Measurements from ENCODE around the gene ST3GAL2. TPM values are rescaled to one million over a fixed set of nuclear protein-coding genes. Genes with fewer than 3 reads are reported as not detected.
"Not testable (repeated sequence)": the region's sequence is repeated elsewhere in the genome, so short reads cannot be mapped to it uniquely, and the experiment has no call there.

ST3GAL2 gene
- total RNA-seq, 1 experiment from 2014 or later: 49.4 TPM

DNA sequence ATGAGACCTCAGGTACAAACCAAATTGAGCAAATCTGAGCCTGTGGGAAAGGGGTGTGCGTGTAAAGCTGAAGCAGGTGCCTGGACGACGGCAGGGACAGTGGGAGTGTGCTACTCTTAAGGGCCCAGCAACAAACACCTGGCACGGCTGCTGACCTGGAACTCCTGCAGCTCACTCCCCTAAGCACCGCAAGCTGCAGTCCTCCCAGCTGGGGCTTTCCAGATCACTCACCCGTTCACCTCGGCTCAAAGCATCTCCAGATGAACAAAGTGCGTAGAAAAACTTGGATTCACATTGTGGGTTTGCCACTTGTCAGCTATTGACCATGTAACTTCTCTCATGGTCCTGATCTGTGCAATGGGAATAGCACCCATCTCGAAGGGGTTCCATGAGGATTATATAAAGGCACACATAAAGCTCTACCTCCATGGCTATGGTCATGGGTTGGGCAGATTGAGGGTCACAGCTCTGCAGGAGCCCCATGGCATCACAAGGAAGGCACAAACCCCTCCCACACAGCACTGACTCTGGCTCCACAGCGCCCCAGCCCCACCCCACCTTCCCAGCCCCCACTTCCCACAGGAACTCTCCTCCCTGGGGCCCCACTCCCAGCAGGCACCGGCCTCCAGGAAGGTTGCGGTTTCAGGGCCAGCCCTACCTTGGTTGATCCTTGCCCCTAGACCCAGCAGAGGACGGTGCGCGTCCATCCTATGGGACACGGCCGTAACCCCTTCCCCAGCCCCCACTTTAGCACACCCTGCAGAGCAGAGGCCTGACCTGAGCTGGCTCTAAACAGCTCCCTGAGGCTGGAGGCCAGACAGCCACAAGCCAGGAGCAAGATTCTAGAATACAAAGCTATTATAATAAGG is 21.9 kb downstream of the ST3GAL2 start:
- no peak overlapping the region for H3K4me3 Mint-ChIP-seq
- no peaks in the 10 kb centered on the region for H3K9me3 Mint-ChIP-seq
- peaks cover 59% of the 10 kb centered on the region for H3K4me1 Mint-ChIP-seq
- peak overlapping the region; percentile 79; the same call in 1 of the 2 replicates for H3K27ac Mint-ChIP-seq
- DNase-seq (ENCODE audit: low spot score): no peak
- ChIA-PET CTCF (interaction anchor here (0.9 to 2.6 kb wide), 6 partner anchors 9 to 55 kb away, joined by 3 to 17 read pairs (median 4); no protein-coding TSS in a partner anchor), POLR2A (interaction anchor here (0.6 to 1.0 kb wide), 3 partner anchors 9 to 37 kb away, joined by 3 to 6 read pairs (median 3); no protein-coding TSS in a partner anchor)
- TF ChIP-seq, protein P1, sequence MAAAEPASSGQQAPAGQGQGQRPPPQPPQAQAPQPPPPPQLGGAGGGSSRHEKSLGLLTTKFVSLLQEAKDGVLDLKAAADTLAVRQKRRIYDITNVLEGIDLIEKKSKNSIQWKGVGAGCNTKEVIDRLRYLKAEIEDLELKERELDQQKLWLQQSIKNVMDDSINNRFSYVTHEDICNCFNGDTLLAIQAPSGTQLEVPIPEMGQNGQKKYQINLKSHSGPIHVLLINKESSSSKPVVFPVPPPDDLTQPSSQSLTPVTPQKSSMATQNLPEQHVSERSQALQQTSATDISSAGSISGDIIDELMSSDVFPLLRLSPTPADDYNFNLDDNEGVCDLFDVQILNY (CRISPR knock-in tag; IDR thresholded peaks at IDR 0.05): no peak
- TF ChIP-seq ATF2 (CRISPR knock-in tag; IDR thresholded peaks at IDR 0.05; ENCODE audit: borderline replicate concordance, low read depth): no peak
- TF ChIP-seq CBFB (CRISPR knock-in tag; IDR thresholded peaks at IDR 0.05; ENCODE audit: low read depth): no peak
- H3K36me3 Mint-ChIP-seq: no peaks in the 10 kb centered on the region; the same call in 1 of the 2 replicates
- no peaks in the 10 kb centered on the region for H3K27me3 Mint-ChIP-seq (ENCODE audit: low read depth)
- no peak for ATAC-seq

DNA sequence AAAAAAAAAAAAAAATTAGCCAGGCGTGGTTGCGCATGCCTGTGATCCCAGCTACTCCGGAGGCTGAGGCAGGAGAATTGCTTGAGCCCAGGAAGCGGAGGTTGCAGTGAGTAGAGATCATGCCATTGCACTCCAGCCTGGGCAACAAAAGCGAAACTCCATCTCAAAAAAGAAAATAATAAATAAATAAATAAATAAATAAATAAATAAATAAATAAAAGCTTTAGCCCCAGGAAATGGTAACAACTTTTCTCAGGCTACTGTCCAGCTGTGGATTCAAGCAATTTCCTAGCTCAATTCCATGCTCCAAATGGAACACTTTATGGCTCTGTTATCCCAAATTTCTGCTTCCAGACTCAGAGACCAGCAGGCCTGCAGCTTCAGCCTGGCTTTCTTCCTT is 25.3 kb downstream of the ST3GAL2 start:
- H3K27me3 Mint-ChIP-seq (ENCODE audit: low read depth); H3K36me3 Mint-ChIP-seq; DNase-seq (ENCODE audit: low spot score); ATAC-seq; H3K27ac Mint-ChIP-seq; H3K4me3 Mint-ChIP-seq; H3K9me3 Mint-ChIP-seq; POLR2A ChIA-PET: not testable (repeated sequence)
- CTCF ChIA-PET: interaction anchor here (0.6 to 1.0 kb wide), 5 partner anchors 13 to 1113 kb away, joined by 3 read pairs; no protein-coding TSS in a partner anchor
- peaks cover 30% of the 10 kb centered on the region for H3K4me1 Mint-ChIP-seq

- H3K9me3 Mint-ChIP-seq: no peaks in the 10 kb centered on the region
- H3K4me3 Mint-ChIP-seq: no peak overlapping the region
- TF ChIP-seq FOXK1 (CRISPR knock-in tag; IDR thresholded peaks at IDR 0.05): no peak
- TF ChIP-seq, protein P2, sequence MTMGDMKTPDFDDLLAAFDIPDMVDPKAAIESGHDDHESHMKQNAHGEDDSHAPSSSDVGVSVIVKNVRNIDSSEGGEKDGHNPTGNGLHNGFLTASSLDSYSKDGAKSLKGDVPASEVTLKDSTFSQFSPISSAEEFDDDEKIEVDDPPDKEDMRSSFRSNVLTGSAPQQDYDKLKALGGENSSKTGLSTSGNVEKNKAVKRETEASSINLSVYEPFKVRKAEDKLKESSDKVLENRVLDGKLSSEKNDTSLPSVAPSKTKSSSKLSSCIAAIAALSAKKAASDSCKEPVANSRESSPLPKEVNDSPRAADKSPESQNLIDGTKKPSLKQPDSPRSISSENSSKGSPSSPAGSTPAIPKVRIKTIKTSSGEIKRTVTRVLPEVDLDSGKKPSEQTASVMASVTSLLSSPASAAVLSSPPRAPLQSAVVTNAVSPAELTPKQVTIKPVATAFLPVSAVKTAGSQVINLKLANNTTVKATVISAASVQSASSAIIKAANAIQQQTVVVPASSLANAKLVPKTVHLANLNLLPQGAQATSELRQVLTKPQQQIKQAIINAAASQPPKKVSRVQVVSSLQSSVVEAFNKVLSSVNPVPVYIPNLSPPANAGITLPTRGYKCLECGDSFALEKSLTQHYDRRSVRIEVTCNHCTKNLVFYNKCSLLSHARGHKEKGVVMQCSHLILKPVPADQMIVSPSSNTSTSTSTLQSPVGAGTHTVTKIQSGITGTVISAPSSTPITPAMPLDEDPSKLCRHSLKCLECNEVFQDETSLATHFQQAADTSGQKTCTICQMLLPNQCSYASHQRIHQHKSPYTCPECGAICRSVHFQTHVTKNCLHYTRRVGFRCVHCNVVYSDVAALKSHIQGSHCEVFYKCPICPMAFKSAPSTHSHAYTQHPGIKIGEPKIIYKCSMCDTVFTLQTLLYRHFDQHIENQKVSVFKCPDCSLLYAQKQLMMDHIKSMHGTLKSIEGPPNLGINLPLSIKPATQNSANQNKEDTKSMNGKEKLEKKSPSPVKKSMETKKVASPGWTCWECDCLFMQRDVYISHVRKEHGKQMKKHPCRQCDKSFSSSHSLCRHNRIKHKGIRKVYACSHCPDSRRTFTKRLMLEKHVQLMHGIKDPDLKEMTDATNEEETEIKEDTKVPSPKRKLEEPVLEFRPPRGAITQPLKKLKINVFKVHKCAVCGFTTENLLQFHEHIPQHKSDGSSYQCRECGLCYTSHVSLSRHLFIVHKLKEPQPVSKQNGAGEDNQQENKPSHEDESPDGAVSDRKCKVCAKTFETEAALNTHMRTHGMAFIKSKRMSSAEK (CRISPR knock-in tag; IDR thresholded peaks at IDR 0.05; ENCODE audit: borderline replicate concordance): no peak
- TF ChIP-seq NR3C1 (CRISPR knock-in tag; conservative IDR thresholded peaks at IDR 0.05; ENCODE audit: low read depth): no peak
- TF ChIP-seq OVOL2 (CRISPR knock-in tag; IDR thresholded peaks at IDR 0.05; ENCODE audit: borderline replicate concordance): no peak
- TF ChIP-seq GABPB1 (CRISPR knock-in tag; IDR thresholded peaks at IDR 0.05): no peak
- no peak for TF ChIP-seq IRF2 (CRISPR knock-in tag; IDR thresholded peaks at IDR 0.05; ENCODE audit: borderline replicate concordance, low read depth)
- no peak for TF ChIP-seq EMX1 (CRISPR knock-in tag; IDR thresholded peaks at IDR 0.05)
- TF ChIP-seq ZNF138 (CRISPR knock-in tag; conservative IDR thresholded peaks at IDR 0.05): no peak
- TF ChIP-seq, protein P3, sequence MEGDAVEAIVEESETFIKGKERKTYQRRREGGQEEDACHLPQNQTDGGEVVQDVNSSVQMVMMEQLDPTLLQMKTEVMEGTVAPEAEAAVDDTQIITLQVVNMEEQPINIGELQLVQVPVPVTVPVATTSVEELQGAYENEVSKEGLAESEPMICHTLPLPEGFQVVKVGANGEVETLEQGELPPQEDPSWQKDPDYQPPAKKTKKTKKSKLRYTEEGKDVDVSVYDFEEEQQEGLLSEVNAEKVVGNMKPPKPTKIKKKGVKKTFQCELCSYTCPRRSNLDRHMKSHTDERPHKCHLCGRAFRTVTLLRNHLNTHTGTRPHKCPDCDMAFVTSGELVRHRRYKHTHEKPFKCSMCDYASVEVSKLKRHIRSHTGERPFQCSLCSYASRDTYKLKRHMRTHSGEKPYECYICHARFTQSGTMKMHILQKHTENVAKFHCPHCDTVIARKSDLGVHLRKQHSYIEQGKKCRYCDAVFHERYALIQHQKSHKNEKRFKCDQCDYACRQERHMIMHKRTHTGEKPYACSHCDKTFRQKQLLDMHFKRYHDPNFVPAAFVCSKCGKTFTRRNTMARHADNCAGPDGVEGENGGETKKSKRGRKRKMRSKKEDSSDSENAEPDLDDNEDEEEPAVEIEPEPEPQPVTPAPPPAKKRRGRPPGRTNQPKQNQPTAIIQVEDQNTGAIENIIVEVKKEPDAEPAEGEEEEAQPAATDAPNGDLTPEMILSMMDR (IDR thresholded peaks at IDR 0.05): no peak
- no peak for TF ChIP-seq CREB1 (CRISPR knock-in tag; IDR thresholded peaks at IDR 0.05)
- TF ChIP-seq NFATC4 (CRISPR knock-in tag; IDR thresholded peaks at IDR 0.05): no peak
- TF ChIP-seq, protein P4, sequence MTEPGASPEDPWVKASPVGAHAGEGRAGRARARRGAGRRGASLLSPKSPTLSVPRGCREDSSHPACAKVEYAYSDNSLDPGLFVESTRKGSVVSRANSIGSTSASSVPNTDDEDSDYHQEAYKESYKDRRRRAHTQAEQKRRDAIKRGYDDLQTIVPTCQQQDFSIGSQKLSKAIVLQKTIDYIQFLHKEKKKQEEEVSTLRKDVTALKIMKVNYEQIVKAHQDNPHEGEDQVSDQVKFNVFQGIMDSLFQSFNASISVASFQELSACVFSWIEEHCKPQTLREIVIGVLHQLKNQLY (CRISPR knock-in tag; IDR thresholded peaks at IDR 0.05): no peak
- no peak for TF ChIP-seq CREM (CRISPR knock-in tag; IDR thresholded peaks at IDR 0.05)
- TF ChIP-seq ETV6 (CRISPR knock-in tag; IDR thresholded peaks at IDR 0.05): no peak
- no peak for TF ChIP-seq ZNF423 (CRISPR knock-in tag; IDR thresholded peaks at IDR 0.05)
- ChIA-PET CTCF (interaction anchor here (1.0 kb wide), 1 partner anchor 9 kb away, joined by 3 read pairs; no protein-coding TSS in a partner anchor), POLR2A (no interaction called here)
- no peak overlapping the region for H3K27ac Mint-ChIP-seq
- no peak for DNase-seq (ENCODE audit: low spot score)
- H3K27me3 Mint-ChIP-seq (ENCODE audit: low read depth): no peaks in the 10 kb centered on the region
- peaks cover 8% of the 10 kb centered on the region for H3K36me3 Mint-ChIP-seq
- no peak for ATAC-seq
- peaks cover 30% of the 10 kb centered on the region for H3K4me1 Mint-ChIP-seq
Measured at GRCh38 chr16:70412385-70412784, 26.5 kb downstream of the ST3GAL2 start.

Data from WTC11 (cell line).